ENCODE measurements around the gene ARID3B. TPM values are rescaled to one million over a fixed set of nuclear protein-coding genes. Genes with fewer than 3 reads are reported as not detected.

Gene ARID3B
- total RNA-seq, 2 donors from 2014 or later = 2.9 to 22.4 TPM

- Histone ChIP-seq H3K36me3 (replicated peaks in 1 of 2; ENCODE audit: insufficient read depth in 1 of 2, low read depth in 2 of 2) (peaks cover 8 to 43% of the 10 kb centered on the region in 2 donors), H3K4me3 (no peak overlapping the region), H3K27me3 (no peaks in the 10 kb centered on the region), H3K27ac (no peak overlapping the region), H3K4me1 (no peaks in the 10 kb centered on the region), H3K9me3 (no peaks in the 10 kb centered on the region)
- WGBS, 2 donors = 73% methylated on average over 3 of the region's 3 CpGs; no CpG with 5 or more reads in 1 of the 2 donors
- TF ChIP-seq CTCF (IDR thresholded peaks at IDR 0.05) (no peak), POLR2A (IDR thresholded peaks at IDR 0.05) (no peak)
- ATAC-seq = no peak
- intact Hi-C loops (cut with DNase I) = loop anchor here (5.0 kb wide), 1 partner anchor 136 kb away; no protein-coding TSS in a partner anchor
- no peak for DNase-seq
Measured at GRCh38 chr15:74631087-74631385, 90.0 kb downstream of the ARID3B start.

- no peak for ATAC-seq
- TF ChIP-seq POLR2A (IDR thresholded peaks at IDR 0.05) (no peak), CTCF (IDR thresholded peaks at IDR 0.05) (no peak)
- intact Hi-C loops (cut with DNase I) = loop anchor here (5.0 kb wide), 1 partner anchor 136 kb away; no protein-coding TSS in a partner anchor
- Histone ChIP-seq H3K27me3 (no peaks in the 10 kb centered on the region), H3K36me3 (replicated peaks in 1 of 2; ENCODE audit: insufficient read depth in 1 of 2, low read depth in 2 of 2) (peaks cover 6 to 43% of the 10 kb centered on the region in 2 donors), H3K4me1 (no peaks in the 10 kb centered on the region), H3K27ac (no peak overlapping the region), H3K9me3 (no peaks in the 10 kb centered on the region), H3K4me3 (no peak overlapping the region)
- no peak for DNase-seq
- 56 to 68% methylated on average over 3 of the region's 3 CpGs for WGBS, 2 donors
Measured at GRCh38 chr15:74631408-74631807, 90.4 kb downstream of the ARID3B start.

- ATAC-seq (peak; percentile 69), DNase-seq (peak; percentile 62 to 74 (median 64))
- TF ChIP-seq CTCF (IDR thresholded peaks at IDR 0.05) (peak; percentile 53 to 68 (median 60)), POLR2A (IDR thresholded peaks at IDR 0.05) (no peak)
- intact Hi-C loops (cut with DNase I) = loop anchor here (5.0 kb wide), 1 partner anchor 135 kb away; no protein-coding TSS in a partner anchor
- no peaks in the 10 kb centered on the region for H3K9me3 ChIP-seq
- H3K4me3 ChIP-seq = no peak overlapping the region
- WGBS, 2 donors = 63 to 65% methylated on average over 8 of the region's 8 CpGs
- H3K36me3 ChIP-seq (replicated peaks in 1 of 2; ENCODE audit: insufficient read depth in 1 of 2, low read depth in 2 of 2) = peaks cover 6 to 40% of the 10 kb centered on the region in 2 donors
- H3K4me1 ChIP-seq = no peaks in the 10 kb centered on the region
- no peak overlapping the region for H3K27ac ChIP-seq
- no peaks in the 10 kb centered on the region for H3K27me3 ChIP-seq
Measured at GRCh38 chr15:74631935-74632560, 91.0 kb downstream of the ARID3B start.

- intact Hi-C loops (cut with DNase I) = loop anchor here (5.0 kb wide), 1 partner anchor 135 kb away; no protein-coding TSS in a partner anchor
- Histone ChIP-seq H3K9me3 (no peaks in the 10 kb centered on the region), H3K4me3 (no peak overlapping the region), H3K36me3 (replicated peaks in 1 of 2; ENCODE audit: insufficient read depth in 1 of 2, low read depth in 2 of 2) (peaks cover 1 to 36% of the 10 kb centered on the region in 2 donors), H3K4me1 (no peaks in the 10 kb centered on the region), H3K27me3 (no peaks in the 10 kb centered on the region), H3K27ac (no peak overlapping the region)
- TF ChIP-seq CTCF (IDR thresholded peaks at IDR 0.05) = no peak
- TF ChIP-seq POLR2A (IDR thresholded peaks at IDR 0.05) = no peak
- WGBS, 2 donors = 85 to 93% methylated on average over 2 to 9 of the region's 9 CpGs
- no peak for ATAC-seq
- DNase-seq = no peak
Measured at GRCh38 chr15:74632601-74633000, 91.6 kb downstream of the ARID3B start.

- Histone ChIP-seq H3K27ac (no peak overlapping the region), H3K4me1 (no peaks in the 10 kb centered on the region), H3K36me3 (replicated peaks in 1 of 2; ENCODE audit: insufficient read depth in 1 of 2, low read depth in 2 of 2) (peaks cover 0 to 26% of the 10 kb centered on the region in 2 donors), H3K9me3 (no peaks in the 10 kb centered on the region), H3K27me3 (no peaks in the 10 kb centered on the region), H3K4me3 (no peak overlapping the region)
- TF ChIP-seq POLR2A (IDR thresholded peaks at IDR 0.05) (no peak), CTCF (IDR thresholded peaks at IDR 0.05) (no peak)
- intact Hi-C loops (cut with DNase I) = loop anchor here (5.0 kb wide), 1 partner anchor 134 kb away; no protein-coding TSS in a partner anchor
- ATAC-seq = no peak
- 76 to 82% methylated on average over 2 of the region's 2 CpGs for WGBS, 2 donors
- DNase-seq = no peak
Measured at GRCh38 chr15:74633781-74634180, 92.8 kb downstream of the ARID3B start.
